T47D (cell line): ENCODE results near the gene ZNF467.

ENCODE experiments used
- DNase-seq, 2 experiments: peaks; one replicate each; pipeline versions ENCODE4 v3.0.0 to v3.0.0-alpha.2; 2011 to 2012; ENCODE audit warnings: low read depth in 1 of 2, low spot score in 1 of 2
- JUND ChIP-seq: IDR thresholded peaks from 2 replicates; pipeline ENCODE4 v1.6.1; 2012; ENCODE audit warnings: low read depth
- in situ Hi-C: cut with HindIII; loops from 2 replicates; pipeline ENCODE4 v1.10.0; 2016; ENCODE audit warnings: low sequenced_read_pairs, low pct_unique_long_range_greater_than_20kb

Gene ZNF467

GRCh38 chr7:149727053-149727898 is 46.1 kb downstream of the ZNF467 start:
- peak in 1 of 2 experiments; percentile 64 for DNase-seq
- in situ Hi-C loops, result no loop called here
- TF ChIP-seq JUND, result no peak

GRCh38 chr7:149725916-149726315 is 47.5 kb downstream of the ZNF467 start:
- in situ Hi-C loops, result no loop called here
- DNase-seq, result no peak
- TF ChIP-seq JUND, result no peak

GRCh38 chr7:149725426-149725821 is 48.0 kb downstream of the ZNF467 start:
- no peak for TF ChIP-seq JUND
- no peak for DNase-seq
- in situ Hi-C loops, result no loop called here

DNA sequence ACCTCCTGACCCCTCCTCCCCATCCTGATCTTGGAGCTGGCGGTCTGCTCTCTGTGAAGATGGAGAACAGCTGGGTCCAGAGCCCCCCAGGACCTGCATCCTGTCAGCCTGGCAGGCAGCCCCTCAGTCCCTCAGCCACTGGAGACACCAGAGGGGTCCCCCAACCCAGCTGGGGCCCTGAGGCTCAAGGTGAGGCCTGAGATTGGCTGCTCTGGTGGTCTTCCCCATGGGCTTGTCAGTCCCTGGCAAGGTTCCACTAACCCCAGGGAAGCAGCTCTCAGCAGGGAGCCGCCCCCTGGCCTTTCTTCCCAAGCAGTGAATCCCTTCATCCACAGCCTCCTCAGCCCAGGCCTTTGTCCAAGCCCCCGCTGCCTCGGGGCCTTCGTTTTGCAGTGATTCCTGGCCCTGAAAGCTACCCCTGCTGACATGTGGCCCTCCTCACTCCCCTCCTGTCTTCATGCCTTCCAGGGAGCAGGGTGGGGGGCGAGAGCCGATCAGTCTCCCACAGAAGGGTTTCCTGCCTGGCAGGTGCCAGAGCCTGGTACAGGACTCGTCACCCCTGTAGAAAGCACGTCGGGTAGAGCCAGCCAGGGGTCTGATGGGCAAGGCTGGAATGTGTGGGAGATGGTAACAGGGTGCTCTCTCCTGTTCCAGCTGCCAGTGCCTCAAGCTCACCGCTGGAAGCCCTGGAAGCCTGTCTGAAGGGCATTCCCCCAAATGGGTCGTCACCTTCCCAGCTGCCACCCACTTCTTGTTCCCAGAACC is 48.5 kb downstream of the ZNF467 start:
- no peak for DNase-seq
- TF ChIP-seq JUND, result no peak
- in situ Hi-C loops, result no loop called here

- TF ChIP-seq JUND, result no peak
- in situ Hi-C loops, result no loop called here
- no peak for DNase-seq
Observed at GRCh38 chr7:149723795-149724495, 49.4 kb downstream of the ZNF467 start.

DNA sequence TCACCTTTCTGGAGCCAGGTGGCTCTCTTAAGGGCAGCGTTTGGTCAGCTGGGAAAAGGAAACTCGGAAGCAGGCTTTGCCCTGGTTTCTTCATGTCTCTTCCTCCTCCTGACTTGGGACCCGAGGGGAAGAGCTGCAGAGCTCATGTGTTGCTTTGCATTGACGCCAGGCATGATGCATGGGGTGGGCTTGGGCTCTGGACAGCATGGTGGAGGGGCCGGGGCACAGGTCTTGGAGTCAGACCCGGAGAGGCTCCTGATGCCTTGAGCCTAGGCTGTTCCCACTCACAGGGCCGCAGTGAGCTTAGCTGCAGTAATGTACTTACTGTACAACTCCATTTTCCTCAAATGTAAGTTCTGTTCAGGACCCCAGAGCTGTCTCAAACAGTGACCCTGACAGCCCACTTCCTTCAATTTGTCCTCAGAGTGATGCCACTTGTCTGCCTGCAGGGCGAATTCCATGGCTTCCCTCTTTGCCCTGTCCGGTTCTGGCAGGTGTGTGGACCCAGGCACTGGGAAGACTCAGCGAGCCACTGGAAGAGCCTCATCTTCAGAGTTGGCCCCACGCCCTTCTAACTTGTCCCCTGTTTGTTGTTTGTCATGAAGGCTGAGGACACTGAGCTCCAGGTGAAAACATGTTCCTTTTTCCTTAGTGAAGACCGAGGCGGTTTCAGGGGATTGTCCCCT is 50.2 kb downstream of the ZNF467 start:
- no peak for TF ChIP-seq JUND
- in situ Hi-C loops, result no loop called here
- peak in 1 of 2 experiments; percentile 26 for DNase-seq

DNA sequence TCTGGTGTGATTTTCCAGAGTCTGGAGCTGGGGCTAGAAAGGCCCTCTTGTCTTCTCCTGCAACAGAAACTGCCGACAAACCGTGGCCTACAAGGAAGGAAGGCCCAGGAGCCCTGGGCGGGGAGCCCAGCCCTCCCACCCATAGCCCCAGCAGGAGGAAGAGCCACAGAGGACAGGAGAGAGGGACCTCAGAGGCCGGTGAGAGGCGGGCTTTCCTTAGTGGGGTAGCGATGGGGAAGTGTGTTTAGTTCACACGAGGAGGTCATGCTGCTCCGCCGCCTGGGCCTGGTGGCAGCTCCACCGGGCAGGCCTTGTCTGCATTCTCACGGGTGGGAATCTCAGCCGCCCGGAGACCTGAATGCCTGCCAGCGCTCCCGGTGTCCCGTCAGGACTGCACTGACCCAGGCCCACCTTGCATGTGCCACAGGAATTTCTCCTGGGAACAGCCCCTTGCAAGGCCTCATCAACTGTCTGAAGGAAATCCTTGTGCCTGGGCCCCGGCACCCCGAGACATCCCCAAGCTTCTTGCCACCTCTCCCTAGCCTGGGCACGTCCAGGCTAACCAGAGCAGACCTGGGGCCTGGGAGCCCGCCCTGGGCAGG is 50.9 kb downstream of the ZNF467 start:
- in situ Hi-C loops, result no loop called here

GRCh38 chr7:149721084-149721601 is 52.2 kb downstream of the ZNF467 start:
- DNase-seq, result no peak
- TF ChIP-seq JUND, result no peak
- in situ Hi-C loops, result no loop called here

More for the DNA sequence above, 50.9 kb downstream of the ZNF467 start:
- no peak for DNase-seq
- TF ChIP-seq JUND, result no peak

DNA sequence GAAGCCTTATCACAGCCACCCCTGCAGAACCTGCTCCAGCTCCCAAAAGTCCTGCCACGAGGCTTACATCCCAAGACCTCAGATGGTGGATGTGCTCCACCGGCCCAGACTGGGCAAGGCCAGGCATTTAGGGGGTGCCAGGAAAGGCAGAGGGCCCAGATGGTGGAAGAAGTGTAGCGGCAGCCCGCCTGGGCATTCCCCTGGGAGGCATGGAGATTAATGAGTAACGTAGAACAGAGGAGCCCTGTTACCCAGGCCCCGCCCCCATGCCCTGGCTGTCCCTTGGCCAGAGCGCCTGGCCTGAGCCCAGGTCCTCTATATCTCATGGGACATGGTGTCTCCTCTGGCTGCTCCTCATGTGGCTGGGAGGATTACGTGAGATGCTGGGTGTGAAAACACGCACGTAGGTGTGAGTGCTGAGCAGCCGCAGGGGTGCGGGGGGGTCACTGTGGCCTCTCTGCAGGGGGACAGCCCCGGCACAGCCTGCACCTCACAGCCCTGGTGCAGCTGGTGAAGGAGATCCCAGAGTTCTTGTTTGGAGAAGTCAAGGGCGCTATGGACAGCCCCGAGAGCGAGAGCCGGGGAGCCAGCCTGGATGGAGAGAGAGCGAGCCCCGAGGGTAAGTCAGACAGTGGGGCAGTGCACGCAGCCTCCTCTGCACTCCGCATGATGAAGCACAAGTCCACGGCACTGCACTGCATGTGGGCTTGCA is 52.9 kb downstream of the ZNF467 start:
- TF ChIP-seq JUND, result no peak
- no peak for DNase-seq
- in situ Hi-C loops, result no loop called here

GRCh38 chr7:149719912-149720335 is 53.5 kb downstream of the ZNF467 start:
- no peak for TF ChIP-seq JUND
- in situ Hi-C loops, result no loop called here
- no peak for DNase-seq

DNA sequence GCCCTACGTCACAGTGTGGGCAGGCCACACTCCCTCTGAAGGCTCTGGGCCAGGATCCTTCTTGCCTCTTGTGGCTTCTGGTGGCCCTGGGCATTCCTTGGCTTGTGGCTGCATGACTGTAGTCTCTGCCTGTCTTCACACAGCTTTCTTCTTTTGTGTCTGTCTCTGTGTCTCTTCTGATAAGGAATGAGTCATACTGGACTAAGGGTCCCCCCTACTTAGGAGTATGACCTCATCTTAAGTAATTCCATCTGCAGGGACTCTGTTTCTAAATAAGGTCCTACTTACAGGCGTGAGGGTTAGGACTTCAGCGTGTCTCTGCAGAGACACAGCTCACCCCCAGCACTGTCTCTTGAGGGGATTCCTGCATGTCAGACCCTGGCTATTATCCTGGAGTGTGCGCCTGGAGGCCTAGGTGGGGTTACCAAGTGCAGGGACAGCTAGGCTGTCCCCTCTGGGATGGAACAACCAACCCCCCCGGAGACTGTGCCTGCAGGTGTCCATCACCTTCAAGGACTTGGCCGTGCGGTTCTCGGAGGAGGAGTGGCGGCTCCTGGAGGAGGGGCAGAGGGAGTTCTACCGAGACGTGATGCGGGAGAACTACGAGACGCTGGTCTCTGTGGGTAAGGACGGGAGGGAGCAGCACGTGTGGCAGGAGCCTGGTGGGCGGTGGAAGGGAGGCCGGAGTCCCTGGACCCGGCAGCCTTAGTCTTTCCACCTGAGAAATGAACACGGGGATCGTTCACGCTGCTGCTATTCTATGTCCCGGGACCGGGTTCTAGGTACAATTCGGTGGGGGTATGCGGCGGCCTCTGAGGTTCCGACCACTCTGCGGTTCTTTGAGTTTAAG is 54.1 kb downstream of the ZNF467 start:
- in situ Hi-C loops, result no loop called here
- TF ChIP-seq JUND, result no peak
- DNase-seq, result no peak
